Measurements from ENCODE around the gene ATXN2.

DNA sequence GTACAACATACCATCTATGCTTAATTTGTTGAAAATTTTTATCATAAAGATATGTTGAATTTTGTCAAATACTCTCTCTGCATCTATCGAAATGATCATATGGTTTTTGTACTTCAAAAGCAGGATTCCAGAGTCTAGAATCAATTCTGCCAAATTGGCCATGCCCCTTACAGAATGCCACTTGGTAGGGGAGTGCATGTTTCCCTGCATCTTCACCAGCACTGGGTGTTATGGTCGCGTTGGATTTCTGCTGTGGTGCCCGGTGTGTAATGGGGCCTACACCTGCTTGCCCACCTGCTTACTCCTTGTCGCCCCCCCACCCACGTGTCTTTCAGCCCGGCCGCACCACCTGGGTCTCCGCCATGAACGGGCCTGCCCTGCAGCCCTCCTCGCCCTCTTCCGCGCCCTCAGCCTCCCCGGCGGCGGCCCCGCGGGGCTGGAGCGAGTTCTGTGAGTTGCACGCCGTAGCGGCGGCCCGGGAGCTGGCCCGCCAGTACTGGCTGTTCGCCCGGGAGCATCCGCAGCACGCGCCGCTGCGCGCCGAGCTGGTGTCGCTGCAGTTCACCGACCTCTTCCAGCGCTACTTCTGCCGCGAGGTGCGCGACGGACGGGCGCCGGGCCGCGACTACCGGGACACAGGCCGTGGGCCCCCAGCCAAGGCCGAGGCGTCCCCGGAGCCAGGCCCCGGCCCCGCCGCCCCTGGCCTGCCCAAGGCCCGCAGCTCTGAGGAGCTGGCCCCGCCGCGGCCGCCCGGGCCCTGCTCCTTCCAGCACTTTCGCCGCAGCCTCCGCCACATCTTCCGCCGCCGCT is 181.1 kb downstream of the ATXN2 start:
- TF ChIP-seq, protein P1, sequence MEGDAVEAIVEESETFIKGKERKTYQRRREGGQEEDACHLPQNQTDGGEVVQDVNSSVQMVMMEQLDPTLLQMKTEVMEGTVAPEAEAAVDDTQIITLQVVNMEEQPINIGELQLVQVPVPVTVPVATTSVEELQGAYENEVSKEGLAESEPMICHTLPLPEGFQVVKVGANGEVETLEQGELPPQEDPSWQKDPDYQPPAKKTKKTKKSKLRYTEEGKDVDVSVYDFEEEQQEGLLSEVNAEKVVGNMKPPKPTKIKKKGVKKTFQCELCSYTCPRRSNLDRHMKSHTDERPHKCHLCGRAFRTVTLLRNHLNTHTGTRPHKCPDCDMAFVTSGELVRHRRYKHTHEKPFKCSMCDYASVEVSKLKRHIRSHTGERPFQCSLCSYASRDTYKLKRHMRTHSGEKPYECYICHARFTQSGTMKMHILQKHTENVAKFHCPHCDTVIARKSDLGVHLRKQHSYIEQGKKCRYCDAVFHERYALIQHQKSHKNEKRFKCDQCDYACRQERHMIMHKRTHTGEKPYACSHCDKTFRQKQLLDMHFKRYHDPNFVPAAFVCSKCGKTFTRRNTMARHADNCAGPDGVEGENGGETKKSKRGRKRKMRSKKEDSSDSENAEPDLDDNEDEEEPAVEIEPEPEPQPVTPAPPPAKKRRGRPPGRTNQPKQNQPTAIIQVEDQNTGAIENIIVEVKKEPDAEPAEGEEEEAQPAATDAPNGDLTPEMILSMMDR (conservative IDR thresholded peaks at IDR 0.05; ENCODE audit: low read length): no peak
- no peak for TF ChIP-seq EZH2phosphoT487 (IDR thresholded peaks at IDR 0.05; ENCODE audit: borderline replicate concordance, low read depth, low read length)
